DOHH2 (cell line): ENCODE measurements around the gene ZNF521.

Source experiments
- H3F3A ChIP-seq: fragments of 200-600 bp; sonication (generic), shearing (Covaris generic); 2 replicates; pipeline ENCODE4 v1.6.0; 2016; ENCODE audit warnings: antibody characterized with exemption, mild to moderate bottlenecking; ENCODE audit not compliant: control insufficient read depth, insufficient read depth
- H3K27ac ChIP-seq: fragments of 200-600 bp; sonication (generic); 2 replicates; pipeline ENCODE4 v1.5.1; 2014; ENCODE audit warnings: low read depth, mild to moderate bottlenecking, low read length, moderate library complexity
- H3K27me3 ChIP-seq: fragments of 200-600 bp; sonication (generic); 2 replicates; pipeline ENCODE4 v1.6.1; 2014; ENCODE audit warnings: mild to moderate bottlenecking, low read length, mixed read lengths; ENCODE audit not compliant: control insufficient read depth
- H3K36me3 ChIP-seq: fragments of 200-600 bp; sonication (generic); 2 replicates; pipeline ENCODE4 v1.6.1; 2014; ENCODE audit warnings: mild to moderate bottlenecking, low read length, moderate library complexity, mixed read lengths; ENCODE audit not compliant: control insufficient read depth
- H3K4me1 ChIP-seq: fragments of 200-600 bp; sonication (generic); 2 replicates; pipeline ENCODE4 v1.6.1; 2014; ENCODE audit warnings: mild to moderate bottlenecking, low read length, mixed read lengths; ENCODE audit not compliant: control insufficient read depth
- H3K4me2 ChIP-seq: fragments of 200-600 bp; sonication (generic); 2 replicates; pipeline ENCODE4 v1.6.0; 2014; ENCODE audit warnings: mild to moderate bottlenecking, low read length, moderate library complexity
- H3K4me3 ChIP-seq: fragments of 200-600 bp; sonication (generic); 2 replicates; pipeline ENCODE4 v1.5.1; 2014; ENCODE audit warnings: mild to moderate bottlenecking, low read length, mixed read lengths
- H3K79me2 ChIP-seq: fragments of 200-600 bp; sonication (generic); 2 replicates; pipeline ENCODE4 v1.6.1; 2014; ENCODE audit warnings: mild to moderate bottlenecking, low read length, mixed read lengths; ENCODE audit not compliant: control insufficient read depth
- H3K9me2 ChIP-seq: fragments of 200-600 bp; sonication (generic); replicated peaks from 2 replicates; pipeline ENCODE4 v1.6.1; 2014; ENCODE audit warnings: mild to moderate bottlenecking, low read length, mixed read lengths; ENCODE audit not compliant: control insufficient read depth
- H3K9me3 ChIP-seq: fragments of 200-600 bp; sonication (generic); 2 replicates; pipeline ENCODE4 v1.6.1; 2014; ENCODE audit warnings: antibody characterized with exemption, low read length, mixed read lengths; ENCODE audit not compliant: control insufficient read depth, insufficient read depth
- H4K20me1 ChIP-seq: fragments of 200-600 bp; sonication (generic); 2 replicates; pipeline ENCODE4 v1.6.0; 2014; ENCODE audit warnings: low read depth, mild to moderate bottlenecking, antibody characterized with exemption, low read length, moderate library complexity; ENCODE audit not compliant: control insufficient read depth, insufficient read depth
- CTCF ChIP-seq: fragments of 200-600 bp; sonication (generic); IDR thresholded peaks from one replicate; pipeline ENCODE4 v1.5.1; 2014; ENCODE audit warnings: antibody characterized with exemption, mild to moderate bottlenecking, low read depth, low read length; ENCODE audit not compliant: poor library complexity, severe bottlenecking
- EZH2phosphoT487 ChIP-seq: fragments of 200-600 bp; sonication (generic); IDR thresholded peaks from 2 replicates; pipeline ENCODE4 v1.6.1; 2017; ENCODE audit warnings: borderline replicate concordance, mild to moderate bottlenecking, antibody characterized with exemption, low read length, moderate library complexity, mixed read lengths

ZNF521 gene

GRCh38 chr18:25335062-25335461 lies 16.9 kb downstream of the ZNF521 start:
- Histone ChIP-seq H3F3A (no peaks in the 10 kb centered on the region), H3K4me3 (no peak overlapping the region), H3K79me2 (no peaks in the 10 kb centered on the region), H3K4me2 (no peak overlapping the region), H4K20me1 (no peaks in the 10 kb centered on the region), H3K27me3 (0 out of 2 replicates have a peak, but pooled peaks cover 3% of the 10 kb centered on the region), H3K27ac (no peak overlapping the region), H3K9me2 (no peaks in the 10 kb centered on the region), H3K36me3 (no peaks in the 10 kb centered on the region), H3K4me1 (no peaks in the 10 kb centered on the region), H3K9me3 (no peaks in the 10 kb centered on the region)
- TF ChIP-seq CTCF (no peak), EZH2phosphoT487 (no peak)

GRCh38 chr18:25334588-25334987 lies 17.4 kb downstream of the ZNF521 start:
- 0 out of 2 replicates have a peak, but pooled peaks cover 3% of the 10 kb centered on the region for H3K27me3 ChIP-seq
- H3K4me2 ChIP-seq = no peak overlapping the region
- no peaks in the 10 kb centered on the region for H4K20me1 ChIP-seq
- TF ChIP-seq EZH2phosphoT487 = no peak
- no peak for TF ChIP-seq CTCF
- no peaks in the 10 kb centered on the region for H3K9me3 ChIP-seq
- H3K79me2 ChIP-seq = no peaks in the 10 kb centered on the region
- no peaks in the 10 kb centered on the region for H3K36me3 ChIP-seq
- no peak overlapping the region for H3K4me3 ChIP-seq
- H3K4me1 ChIP-seq = no peaks in the 10 kb centered on the region
- no peaks in the 10 kb centered on the region for H3F3A ChIP-seq
- H3K27ac ChIP-seq = no peak overlapping the region
- H3K9me2 ChIP-seq = no peaks in the 10 kb centered on the region

- TF ChIP-seq EZH2phosphoT487 (no peak), CTCF (no peak)
- H4K20me1 ChIP-seq = no peaks in the 10 kb centered on the region
- H3K4me3 ChIP-seq = no peak overlapping the region
- no peaks in the 10 kb centered on the region for H3K4me1 ChIP-seq
- H3K79me2 ChIP-seq = no peaks in the 10 kb centered on the region
- H3K36me3 ChIP-seq = no peaks in the 10 kb centered on the region
- 0 out of 2 replicates have a peak, but pooled peaks cover 3% of the 10 kb centered on the region for H3K27me3 ChIP-seq
- no peak overlapping the region for H3K27ac ChIP-seq
- H3K9me3 ChIP-seq = no peaks in the 10 kb centered on the region
- H3K9me2 ChIP-seq = no peaks in the 10 kb centered on the region
- no peaks in the 10 kb centered on the region for H3F3A ChIP-seq
- no peak overlapping the region for H3K4me2 ChIP-seq
These were observed 20.0 kb downstream of the ZNF521 start for GRCh38 chr18:25332002-25332401.
